Chondrocyte (in vitro differentiated cells): ENCODE data around the gene GFPT2. TPM values are rescaled to one million over a fixed set of nuclear protein-coding genes. Genes with fewer than 3 reads are reported as not detected.

Experiments
- DNase-seq: peaks from one replicate; pipeline ENCODE4 v3.0.0; 2021; ENCODE audit warnings: mixed read lengths, low spot score
- H3K27ac Mint-ChIP-seq: one replicate; pipeline ENCODE4 v1.8.0; 2021; ENCODE audit warnings: mild to moderate bottlenecking, moderate library complexity, mixed read lengths; ENCODE audit not compliant: unreplicated experiment
- H3K27me3 Mint-ChIP-seq: 2 replicates; pipeline ENCODE4 v1.8.0; 2021; ENCODE audit warnings: low read depth, mixed read lengths
- H3K36me3 Mint-ChIP-seq: 2 replicates; pipeline ENCODE4 v1.8.0; 2021; ENCODE audit warnings: low read depth, mixed read lengths
- H3K4me1 Mint-ChIP-seq: 2 replicates; pipeline ENCODE4 v1.8.0; 2021; ENCODE audit warnings: low read depth, mild to moderate bottlenecking, mixed read lengths
- H3K4me3 Mint-ChIP-seq: one replicate; pipeline ENCODE4 v1.8.0; 2021; ENCODE audit warnings: mild to moderate bottlenecking, moderate library complexity, mixed read lengths; ENCODE audit not compliant: unreplicated experiment
- H3K9me3 Mint-ChIP-seq: 2 replicates; pipeline ENCODE4 v1.8.0; 2021; ENCODE audit warnings: low read depth, mixed read lengths
- total RNA-seq: library from RNA; stranded (reverse); gene quantifications from 3 replicates; pipeline ENCODE4 v1.2.1, GENCODE V29; 2021
- TF ChIP-seq, protein P1 (sequence below): fragments of 200-600 bp; sonication (generic); IDR thresholded peaks from 2 replicates; pipeline ENCODE4 v1.5.0; 2021; ENCODE audit warnings: antibody characterized with exemption, mild to moderate bottlenecking, moderate library complexity

Gene GFPT2
- total RNA-seq, 1 donor from 2014 or later: 16.8 TPM

DNA sequence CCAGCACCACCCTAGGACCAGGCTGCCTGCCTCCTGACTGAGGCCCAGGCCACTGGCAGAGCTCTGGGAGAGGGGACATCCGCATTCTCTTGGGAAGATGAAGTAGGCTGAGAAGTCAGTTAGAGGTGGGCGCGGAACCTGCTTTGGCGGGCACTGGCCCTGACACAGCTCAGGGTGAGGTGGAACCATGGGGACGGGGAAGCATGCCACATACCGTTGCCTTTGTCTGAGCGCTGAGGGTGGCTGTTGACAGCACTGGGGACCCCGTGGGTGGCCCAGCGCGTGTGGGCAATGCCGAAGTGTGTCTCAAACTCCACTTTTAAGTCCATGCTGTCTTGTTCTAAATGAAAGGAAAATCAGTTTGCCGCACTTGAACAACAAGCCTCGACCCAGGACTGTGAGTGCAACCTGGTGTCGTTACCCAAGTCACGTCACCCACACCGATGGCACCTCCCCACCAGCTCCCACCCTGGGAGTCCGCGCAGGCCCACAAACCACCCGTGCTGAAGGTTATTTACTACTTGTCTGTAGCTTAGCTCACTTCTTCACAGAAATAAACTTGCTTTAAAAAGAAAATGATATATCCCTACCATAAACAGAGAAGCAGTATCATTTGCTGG is 17.4 kb downstream of the GFPT2 start:
- Mint-ChIP-seq H3K9me3 (no peaks in the 10 kb centered on the region), H3K4me1 (peaks cover 43% of the 10 kb centered on the region), H3K4me3 (no peak overlapping the region), H3K27ac (no peak overlapping the region), H3K36me3 (peaks cover 6% of the 10 kb centered on the region), H3K27me3 (no peaks in the 10 kb centered on the region)
- TF ChIP-seq, protein P1, sequence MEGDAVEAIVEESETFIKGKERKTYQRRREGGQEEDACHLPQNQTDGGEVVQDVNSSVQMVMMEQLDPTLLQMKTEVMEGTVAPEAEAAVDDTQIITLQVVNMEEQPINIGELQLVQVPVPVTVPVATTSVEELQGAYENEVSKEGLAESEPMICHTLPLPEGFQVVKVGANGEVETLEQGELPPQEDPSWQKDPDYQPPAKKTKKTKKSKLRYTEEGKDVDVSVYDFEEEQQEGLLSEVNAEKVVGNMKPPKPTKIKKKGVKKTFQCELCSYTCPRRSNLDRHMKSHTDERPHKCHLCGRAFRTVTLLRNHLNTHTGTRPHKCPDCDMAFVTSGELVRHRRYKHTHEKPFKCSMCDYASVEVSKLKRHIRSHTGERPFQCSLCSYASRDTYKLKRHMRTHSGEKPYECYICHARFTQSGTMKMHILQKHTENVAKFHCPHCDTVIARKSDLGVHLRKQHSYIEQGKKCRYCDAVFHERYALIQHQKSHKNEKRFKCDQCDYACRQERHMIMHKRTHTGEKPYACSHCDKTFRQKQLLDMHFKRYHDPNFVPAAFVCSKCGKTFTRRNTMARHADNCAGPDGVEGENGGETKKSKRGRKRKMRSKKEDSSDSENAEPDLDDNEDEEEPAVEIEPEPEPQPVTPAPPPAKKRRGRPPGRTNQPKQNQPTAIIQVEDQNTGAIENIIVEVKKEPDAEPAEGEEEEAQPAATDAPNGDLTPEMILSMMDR: no peak
- DNase-seq: peak; percentile 63

DNA sequence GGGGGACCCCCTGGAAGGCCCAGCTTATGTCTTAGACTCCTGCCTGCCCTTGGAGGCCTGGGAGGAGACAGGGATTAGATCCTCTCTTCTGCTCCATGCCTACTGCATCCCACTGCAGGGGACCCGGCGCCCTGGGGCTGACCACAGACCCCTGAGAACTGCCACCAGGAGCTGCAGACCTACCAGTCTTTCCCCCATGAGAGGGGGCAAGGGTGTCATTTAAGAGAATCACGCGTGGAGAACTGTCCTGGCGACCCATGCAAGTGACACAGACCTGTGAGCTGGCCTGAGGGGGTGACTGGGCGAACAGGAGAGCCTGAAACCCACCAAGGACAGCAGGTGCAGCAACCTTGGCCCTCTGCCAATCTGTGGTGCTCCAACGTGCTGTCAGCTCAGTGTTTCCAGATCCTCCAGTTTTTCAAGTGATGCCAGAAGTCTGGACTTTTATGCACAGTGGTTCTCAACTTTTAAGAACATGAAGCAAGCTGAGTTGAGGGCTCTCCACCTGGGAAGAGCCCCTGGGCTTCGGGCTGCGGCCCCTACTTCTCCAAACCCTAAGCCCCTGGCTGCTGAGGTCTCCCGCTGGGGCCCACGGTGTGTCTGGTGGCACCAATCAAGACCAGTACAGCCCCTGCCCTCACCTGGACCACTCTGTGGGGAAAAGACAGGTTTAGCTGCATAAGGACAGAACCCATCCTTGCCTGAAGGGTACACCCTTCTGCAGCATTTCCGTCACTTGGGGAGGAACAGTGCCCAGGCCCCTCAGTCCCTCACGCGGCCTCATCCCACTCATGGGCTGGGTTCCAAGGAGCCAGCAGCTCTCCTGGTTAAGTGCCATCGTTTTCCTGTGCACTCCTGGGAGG is 18.2 kb downstream of the GFPT2 start:
- DNase-seq: peak; percentile 57
- Mint-ChIP-seq H3K4me3 (no peak overlapping the region), H3K9me3 (no peaks in the 10 kb centered on the region), H3K36me3 (peaks cover 6% of the 10 kb centered on the region), H3K27ac (no peak overlapping the region), H3K4me1 (peaks cover 49% of the 10 kb centered on the region), H3K27me3 (no peaks in the 10 kb centered on the region)
- TF ChIP-seq, protein P1: no peak

DNA sequence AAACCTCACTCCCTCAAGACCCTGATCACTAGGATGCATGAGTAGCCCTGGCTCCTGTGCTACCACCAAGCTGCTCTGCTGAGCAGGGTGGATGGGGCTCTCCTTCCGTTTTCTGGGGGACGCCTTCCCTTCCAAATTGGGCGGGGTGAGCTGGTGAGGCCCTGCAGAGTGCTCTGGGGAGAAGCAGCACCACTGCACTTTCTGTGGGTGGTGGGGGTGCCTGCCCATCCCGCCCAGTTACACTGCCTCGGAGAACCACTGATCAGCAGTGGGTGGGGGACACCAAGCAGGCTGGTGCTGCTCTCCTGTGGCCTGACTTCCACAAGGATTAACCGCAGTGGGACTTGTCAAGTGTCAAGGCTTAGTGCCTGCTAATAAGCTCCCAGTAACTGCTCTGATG is 19.0 kb downstream of the GFPT2 start:
- H3K27ac Mint-ChIP-seq: no peak overlapping the region

DNA sequence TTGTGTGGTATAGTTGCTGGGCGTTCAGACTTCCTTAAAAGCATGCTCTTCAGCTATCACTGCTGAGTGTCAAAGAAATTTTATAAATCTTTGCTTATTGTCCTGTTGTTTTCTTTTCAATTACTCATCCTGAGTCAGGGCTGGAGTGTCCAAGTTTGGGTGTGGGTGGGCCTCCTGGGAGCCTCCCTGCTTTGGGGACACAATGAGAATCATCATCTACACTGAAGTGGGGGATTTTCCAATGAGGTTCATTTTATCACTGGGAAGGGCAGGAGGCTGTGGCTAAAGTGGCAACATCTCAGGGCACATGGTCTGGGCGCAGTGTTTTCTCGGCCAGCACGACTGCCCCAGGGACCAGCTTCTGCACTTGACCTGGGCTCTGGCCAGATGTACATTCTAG is 19.5 kb downstream of the GFPT2 start:
- Mint-ChIP-seq H3K9me3 (no peaks in the 10 kb centered on the region), H3K4me1 (peaks cover 47% of the 10 kb centered on the region), H3K27ac (peak overlapping the region; percentile 83), H3K4me3 (no peak overlapping the region), H3K36me3 (peaks cover 6% of the 10 kb centered on the region), H3K27me3 (no peaks in the 10 kb centered on the region)
- no peak for DNase-seq
- TF ChIP-seq, protein P1: no peak

More for the DNA sequence above, 19.0 kb downstream of the GFPT2 start:
- no peak for DNase-seq
- Mint-ChIP-seq H3K9me3 (no peaks in the 10 kb centered on the region), H3K4me3 (no peak overlapping the region), H3K36me3 (peaks cover 6% of the 10 kb centered on the region), H3K27me3 (no peaks in the 10 kb centered on the region), H3K4me1 (peaks cover 47% of the 10 kb centered on the region)
- TF ChIP-seq, protein P1: no peak

DNA sequence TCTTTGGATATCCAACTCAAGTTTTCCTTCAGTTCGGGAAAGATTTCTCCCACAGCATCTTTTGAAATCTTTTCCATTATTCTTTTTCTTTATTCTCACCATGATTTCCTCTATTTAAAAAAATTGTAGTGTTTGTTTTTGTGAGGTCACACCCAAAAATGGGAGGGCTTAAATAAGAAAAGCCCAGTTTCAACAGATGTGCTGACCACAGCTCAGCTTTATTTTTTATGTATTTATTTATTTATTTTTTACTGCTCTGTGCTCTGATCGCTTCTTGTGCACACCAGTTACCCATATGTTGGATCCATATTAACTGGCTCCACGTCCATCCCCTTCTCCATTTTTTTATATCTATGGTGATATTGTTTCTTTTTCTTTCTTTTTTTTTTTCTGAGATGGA is 20.3 kb downstream of the GFPT2 start:
- no peak for DNase-seq
- Mint-ChIP-seq H3K9me3 (no peaks in the 10 kb centered on the region), H3K27me3 (no peaks in the 10 kb centered on the region), H3K36me3 (peaks cover 6% of the 10 kb centered on the region), H3K4me3 (no peak overlapping the region), H3K4me1 (peaks cover 47% of the 10 kb centered on the region), H3K27ac (no peak overlapping the region)
- TF ChIP-seq, protein P1: no peak
